ENCODE measurements around the gene PLCL2. TPM values are rescaled to one million over a fixed set of nuclear protein-coding genes. Genes with fewer than 3 reads are reported as not detected.

The PLCL2 gene
- total RNA-seq = 10 to 100 TPM; 29.3 to 38.6 TPM
- long read RNA-seq, full-length matches to known transcripts = 4 of 8 reads
- long read RNA-seq, partial matches to known transcripts = 1 of 8 reads
- long read RNA-seq, other reads (novel, unspliced or antisense) = 3 of 8 reads

- intact Hi-C loops (cut with DNase I) = loop anchor here in 1 of 2 donors (5.0 to 10.0 kb wide), 5 partner anchors 48 to 280 kb away; partner anchors contain the start of gene DAZL
- peak; percentile 50 to 63 for ATAC-seq
- peak; percentile 54 for DNase-seq
Observed at GRCh38 chr3:16884748-16885592, at the start of gene PLCL2. TSS of gene PLCL2 (plus strand) at chr3:16884955. CDS start at chr3:16885040, 85 bp downstream.

- DNase-seq (no peak), ATAC-seq (no peak)
- intact Hi-C loops (cut with DNase I) = loop anchor here in 1 of 2 donors (5.0 to 10.0 kb wide), 2 partner anchors 46 to 108 kb away; partner anchors contain the start of gene PLCL2
Observed at GRCh38 chr3:16836505-16837237, 48.1 kb upstream of the PLCL2 start.

DNA sequence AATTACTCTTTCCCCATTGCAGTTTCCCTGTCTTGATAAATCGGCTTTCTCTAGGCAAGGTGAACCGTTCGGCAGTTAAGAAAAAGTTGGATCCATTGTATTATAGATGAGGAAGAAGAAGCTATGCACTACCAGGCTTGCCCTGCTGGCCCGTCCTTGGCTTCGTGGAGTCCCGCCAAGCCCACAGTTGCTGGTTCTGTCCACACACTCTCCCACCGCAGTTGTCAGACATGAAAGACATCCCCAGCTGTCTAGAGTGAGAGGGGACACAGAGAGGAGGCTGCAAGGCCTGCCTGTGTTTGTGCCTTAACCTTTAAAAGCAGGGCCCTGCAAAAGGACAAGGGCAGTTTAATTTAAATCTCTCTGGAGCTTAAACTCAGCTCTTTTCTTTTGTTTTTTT lies 47.2 kb upstream of the PLCL2 start:
- DNase-seq (peak; percentile 30), ATAC-seq (peak; percentile 65 to 68)
- intact Hi-C loops (cut with DNase I) = loop anchor here in 1 of 2 donors (5.0 to 10.0 kb wide), 2 partner anchors 45 to 107 kb away; partner anchors contain the start of gene PLCL2

DNA sequence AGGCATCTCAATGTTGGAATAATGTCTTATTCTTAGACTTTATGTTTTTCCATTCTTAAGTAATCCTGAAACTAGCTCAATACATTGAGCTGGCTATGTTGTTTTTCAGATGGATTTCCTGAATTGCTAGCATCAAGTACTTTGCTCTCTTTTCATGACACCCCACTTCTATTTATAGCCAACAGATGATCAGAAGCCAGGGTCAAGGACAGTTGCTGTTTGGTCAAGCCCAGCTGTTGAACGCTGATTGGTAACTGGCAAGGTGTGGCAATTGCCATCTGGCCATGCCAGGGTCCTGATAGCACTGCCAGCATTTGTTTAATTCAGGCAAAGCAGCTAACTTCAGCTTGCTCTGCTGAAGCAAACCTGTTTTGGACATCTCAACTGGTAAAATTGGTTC lies 46.2 kb upstream of the PLCL2 start:
- no peak for DNase-seq
- intact Hi-C loops (cut with DNase I) = loop anchor here in 1 of 2 donors (5.0 to 10.0 kb wide), 2 partner anchors 44 to 106 kb away; partner anchors contain the start of gene PLCL2
- ATAC-seq = peak; percentile 47 to 76

DNA sequence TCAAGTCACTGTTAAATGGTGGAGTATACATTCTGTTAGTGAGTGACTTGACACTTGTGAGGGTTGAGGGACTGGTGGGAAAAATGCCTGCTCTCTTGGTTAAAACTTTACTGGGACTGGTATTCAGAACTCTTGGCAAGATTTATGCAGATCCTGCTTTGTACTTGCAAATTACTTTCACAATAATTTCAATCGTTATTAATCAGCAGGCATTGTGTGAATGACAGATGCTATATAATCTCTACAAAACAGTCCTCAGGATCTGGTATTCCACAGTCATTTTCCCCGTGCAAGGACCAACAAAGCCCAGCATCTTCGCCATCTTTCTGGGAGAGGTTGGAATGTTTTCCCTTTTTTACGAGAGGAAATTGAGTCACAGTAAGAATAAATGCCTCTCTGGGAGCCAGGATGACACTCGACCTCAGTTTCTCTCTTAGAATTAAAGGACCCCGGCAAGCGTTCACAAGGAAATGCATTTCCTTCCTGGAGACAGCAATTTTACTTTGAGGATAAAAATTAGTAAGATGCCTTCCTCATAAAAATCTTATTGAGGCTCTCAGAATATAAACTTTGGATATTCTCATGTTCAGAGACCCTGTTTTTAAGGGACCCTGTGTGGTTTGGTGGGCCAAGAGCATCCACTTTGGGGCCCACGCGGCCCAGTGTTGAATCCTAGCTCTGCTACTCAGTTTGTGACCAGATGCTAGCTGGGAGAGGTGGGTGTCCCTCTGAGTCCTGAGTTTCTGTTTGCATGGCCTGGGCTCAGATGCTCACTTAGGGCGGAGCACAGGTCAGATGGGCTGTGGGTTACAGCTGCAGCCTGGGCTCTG lies 45.3 kb upstream of the PLCL2 start:
- intact Hi-C loops (cut with DNase I) = loop anchor here in 1 of 2 donors (5.0 to 10.0 kb wide), 2 partner anchors 43 to 105 kb away; partner anchors contain the start of gene PLCL2

DNA sequence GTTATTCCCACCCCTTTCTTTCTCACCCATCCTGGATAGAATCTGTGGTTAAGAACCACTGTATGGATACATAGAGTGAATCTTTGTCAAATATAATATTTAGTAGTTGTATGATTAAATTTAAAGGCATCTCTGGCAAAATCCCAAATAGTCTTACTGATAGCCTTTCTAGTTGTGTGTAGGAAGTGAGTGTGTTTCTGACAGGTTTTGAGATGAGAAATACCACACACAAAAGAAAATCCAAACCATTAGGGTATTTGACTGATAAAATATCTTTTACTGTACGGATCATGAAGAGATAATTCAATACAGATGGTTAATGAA lies 44.7 kb upstream of the PLCL2 start:
- intact Hi-C loops (cut with DNase I) = no loop called here
- ATAC-seq = no peak
- DNase-seq = no peak

More for the DNA sequence above, 45.3 kb upstream of the PLCL2 start:
- DNase-seq = no peak
- ATAC-seq = no peak

GRCh38 chr3:16841041-16841753 lies 43.6 kb upstream of the PLCL2 start:
- intact Hi-C loops (cut with DNase I) = no loop called here

GRCh38 chr3:16841904-16842271 lies 42.9 kb upstream of the PLCL2 start:
- DNase-seq = peak; percentile 25
- intact Hi-C loops (cut with DNase I) = no loop called here
- peak in 1 of 2 donors; percentile 51 for ATAC-seq

More at GRCh38 chr3:16841041-16841753, 43.6 kb upstream of the PLCL2 start:
- DNase-seq = no peak
- no peak for ATAC-seq

GRCh38 chr3:16842272-16843270 lies 42.2 kb upstream of the PLCL2 start:
- DNase-seq = peak; percentile 41
- intact Hi-C loops (cut with DNase I) = no loop called here
- ATAC-seq = peak; percentile 52 to 73

- no peak for ATAC-seq
- intact Hi-C loops (cut with DNase I) = no loop called here
- DNase-seq = no peak
Observed at GRCh38 chr3:16844222-16844621, 40.5 kb upstream of the PLCL2 start.

DNA sequence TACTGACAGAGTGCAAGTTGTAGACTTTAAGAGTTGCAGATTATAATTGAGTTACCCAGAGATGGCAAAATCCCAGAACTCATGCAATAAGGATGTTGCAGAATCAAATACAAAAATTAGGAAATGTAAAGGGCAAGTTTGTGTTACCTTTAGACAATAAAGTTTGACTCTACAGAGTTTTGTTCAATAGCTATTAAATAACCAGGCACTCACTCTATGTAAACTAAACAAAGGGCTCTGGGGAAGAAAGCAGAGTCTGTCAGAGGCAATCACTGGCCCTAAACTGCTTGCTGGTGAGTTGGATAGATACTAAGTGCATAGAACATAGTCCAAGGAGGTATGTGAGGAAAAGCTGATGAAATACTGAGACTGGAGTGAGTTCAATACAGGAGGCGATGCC lies 40.0 kb upstream of the PLCL2 start:
- DNase-seq (no peak), ATAC-seq (no peak)
- intact Hi-C loops (cut with DNase I) = no loop called here

GRCh38 chr3:16846373-16847080 lies 38.2 kb upstream of the PLCL2 start:
- ATAC-seq (no peak), DNase-seq (no peak)
- intact Hi-C loops (cut with DNase I) = no loop called here

DNA sequence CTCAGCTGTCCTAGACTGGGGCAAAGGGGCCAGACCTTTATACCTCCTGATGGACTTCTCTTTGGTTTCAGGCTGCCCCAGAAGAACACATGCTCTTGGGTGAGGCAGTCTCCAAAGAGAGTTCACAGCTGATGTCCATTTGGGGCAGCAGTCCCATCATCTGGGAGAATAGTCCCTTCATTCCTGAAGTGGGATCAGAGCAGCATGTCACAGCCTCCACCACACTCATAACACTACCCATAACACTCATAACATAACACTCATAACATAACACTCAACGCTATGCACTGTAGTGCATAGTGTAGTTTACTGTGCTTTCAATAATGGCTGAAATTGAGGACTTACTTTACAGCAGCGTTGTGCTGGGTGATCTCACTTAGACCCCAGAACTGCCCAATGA lies 36.7 kb upstream of the PLCL2 start:
- intact Hi-C loops (cut with DNase I) = no loop called here
- DNase-seq (no peak), ATAC-seq (no peak)

- ATAC-seq = peak; percentile 78 to 83
- DNase-seq = peak; percentile 77
- intact Hi-C loops (cut with DNase I) = no loop called here
Observed at GRCh38 chr3:16849229-16849628, 35.5 kb upstream of the PLCL2 start.

DNA sequence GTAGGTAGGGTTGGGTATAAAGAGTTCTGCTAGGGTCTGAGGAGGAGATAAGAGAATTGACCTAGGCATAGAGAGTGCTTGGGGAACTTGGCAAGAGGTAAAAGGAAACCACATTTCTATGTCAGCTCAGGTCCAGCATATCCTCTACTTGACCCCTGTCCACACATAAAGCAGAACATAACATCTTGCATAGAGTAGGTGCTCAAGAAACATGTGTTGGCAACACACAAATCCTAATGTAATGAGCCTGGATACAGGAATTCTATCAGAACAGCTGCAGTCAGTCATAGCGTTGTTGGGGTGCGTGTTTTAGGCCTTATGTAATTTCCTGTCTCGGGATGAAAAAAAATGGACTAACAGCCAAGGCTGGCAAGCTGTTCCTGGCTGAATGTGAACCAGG lies 35.0 kb upstream of the PLCL2 start:
- DNase-seq = no peak
- ATAC-seq = peak; percentile 50 to 71
- intact Hi-C loops (cut with DNase I) = no loop called here

- intact Hi-C loops (cut with DNase I) = no loop called here
- ATAC-seq = no peak
- DNase-seq = no peak
Observed at GRCh38 chr3:16855497-16855896, 29.3 kb upstream of the PLCL2 start.

DNA sequence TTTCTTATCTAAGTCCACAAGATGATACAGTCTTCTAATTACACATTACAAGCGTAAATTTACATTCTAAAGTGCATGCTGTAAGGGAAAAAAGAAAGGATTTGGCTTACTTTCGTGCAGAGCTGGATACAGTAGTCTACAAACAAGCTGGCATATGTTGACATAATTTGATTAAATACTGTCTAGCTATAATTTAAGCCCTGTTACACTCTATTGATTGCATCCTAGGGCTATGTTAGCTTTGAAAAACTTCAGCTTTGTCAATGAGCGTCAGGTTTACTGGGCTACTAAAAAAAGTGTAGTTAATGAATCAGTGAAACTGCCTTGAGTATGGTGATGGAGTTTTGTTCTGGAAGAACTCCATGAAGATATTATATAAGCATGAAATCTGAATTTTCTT lies 24.5 kb upstream of the PLCL2 start:
- intact Hi-C loops (cut with DNase I) = no loop called here
- DNase-seq (no peak), ATAC-seq (no peak)
